GM18858 (cell line): Measurements from ENCODE around the gene TASOR2.

Experiments used
- ATAC-seq: cut with Tn5 transposase; IDR thresholded peaks from one replicate; pipeline ENCODE4 v1.9.1; 2021; ENCODE audit not compliant: unreplicated experiment

The TASOR2 gene

GRCh38 chr10:5679606-5680005 lies 5.0 kb upstream of the TASOR2 start:
- no peak for ATAC-seq

- no peak for ATAC-seq
Measured at GRCh38 chr10:5681930-5682329, 2.7 kb upstream of the TASOR2 start.

- no peak for ATAC-seq
Measured at GRCh38 chr10:5683065-5683464, 1.6 kb upstream of the TASOR2 start.

- ATAC-seq = peak; percentile 27
Measured at GRCh38 chr10:5684971-5685763, 529 bp downstream of the TASOR2 start.

DNA sequence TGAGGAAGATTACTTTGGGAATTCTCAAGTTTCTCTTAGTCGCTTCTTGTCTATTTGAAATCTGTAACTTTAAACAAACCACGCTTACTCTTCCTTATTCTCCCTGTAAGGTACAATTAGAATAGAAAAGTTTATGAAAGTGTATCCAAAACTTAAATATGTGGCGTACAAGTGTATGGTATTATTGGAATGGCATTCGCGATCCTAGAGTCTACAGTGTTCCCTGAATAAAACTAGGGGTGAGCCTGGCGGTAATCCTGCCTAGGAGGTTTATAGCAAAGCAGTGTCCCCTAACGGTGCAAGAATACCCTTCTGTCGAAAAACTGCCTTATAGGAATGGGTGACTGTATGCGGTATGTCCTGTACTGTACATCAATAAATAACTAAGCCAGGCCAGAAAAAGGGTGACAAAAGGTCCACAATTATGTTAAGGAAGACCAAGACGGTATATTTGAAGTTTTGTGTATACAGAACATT lies 1.2 kb downstream of the TASOR2 start:
- no peak for ATAC-seq

GRCh38 chr10:5688587-5688986 lies 3.9 kb downstream of the TASOR2 start:
- ATAC-seq = no peak

DNA sequence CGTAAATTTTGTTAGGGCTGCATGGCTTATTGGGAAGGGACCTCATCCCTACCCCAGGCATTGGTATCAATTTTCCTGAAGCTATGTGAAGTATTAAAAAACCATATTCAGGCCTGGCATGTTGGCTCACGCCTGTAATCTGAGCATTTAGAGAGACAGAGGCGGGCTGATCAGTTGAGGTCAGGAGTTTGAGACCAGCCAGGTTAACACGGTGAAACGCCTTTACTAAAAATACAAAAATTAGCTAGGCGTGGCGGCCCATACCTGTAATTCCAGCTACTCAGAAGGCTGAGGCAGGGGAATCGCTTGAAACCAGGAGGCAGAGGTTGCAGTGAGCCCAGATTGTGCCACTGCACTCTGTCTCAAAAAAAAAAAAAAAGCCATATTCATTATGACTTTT lies 7.1 kb downstream of the TASOR2 start:
- ATAC-seq = no peak

GRCh38 chr10:5692461-5693358 lies 8.1 kb downstream of the TASOR2 start:
- peak; percentile 76 for ATAC-seq

DNA sequence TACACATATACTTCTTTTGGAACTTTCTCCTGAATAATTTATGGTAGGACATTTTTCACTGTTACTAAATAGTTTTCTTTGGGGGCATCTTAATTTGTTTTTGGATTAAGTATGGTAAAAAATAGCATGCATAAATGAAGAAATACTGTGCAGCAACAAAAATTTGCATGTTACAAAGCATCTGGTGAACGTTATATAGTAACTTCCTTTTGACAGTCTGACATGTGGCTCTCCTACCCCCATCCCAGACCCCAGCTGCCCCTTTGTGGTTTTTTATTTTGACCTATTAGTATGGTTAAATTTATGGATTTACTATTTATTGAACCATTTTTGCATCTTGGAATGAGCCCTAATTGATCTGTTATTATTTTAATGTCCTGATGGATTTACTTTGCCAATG lies 9.9 kb downstream of the TASOR2 start:
- ATAC-seq = no peak

GRCh38 chr10:5697342-5697741 lies 12.7 kb downstream of the TASOR2 start:
- no peak for ATAC-seq

GRCh38 chr10:5698062-5698461 lies 13.4 kb downstream of the TASOR2 start:
- ATAC-seq = no peak

GRCh38 chr10:5708356-5708755 lies 23.7 kb downstream of the TASOR2 start:
- ATAC-seq = no peak

- ATAC-seq = no peak
Measured at GRCh38 chr10:5709865-5710264, 25.2 kb downstream of the TASOR2 start.

- no peak for ATAC-seq
Measured at GRCh38 chr10:5710859-5711258, 26.2 kb downstream of the TASOR2 start.

DNA sequence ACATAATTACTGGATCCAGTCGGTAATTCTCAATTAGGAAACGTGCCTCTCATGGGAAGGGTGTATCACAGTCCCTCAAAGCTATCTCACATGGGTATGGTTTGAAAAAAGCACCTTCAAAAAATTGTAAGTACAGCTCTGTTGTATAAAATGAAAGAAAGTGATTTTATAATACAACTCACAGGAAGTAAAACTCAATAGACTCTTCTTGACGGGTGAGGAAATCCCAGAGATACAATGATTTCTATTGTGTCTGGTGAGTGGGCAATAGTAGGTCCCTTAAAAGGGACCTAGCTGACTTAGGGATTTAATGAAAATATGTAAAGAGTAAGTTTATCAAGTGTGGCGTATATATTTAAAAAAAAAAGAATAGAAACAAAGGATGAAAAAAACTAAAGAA lies 27.0 kb downstream of the TASOR2 start:
- ATAC-seq = no peak

DNA sequence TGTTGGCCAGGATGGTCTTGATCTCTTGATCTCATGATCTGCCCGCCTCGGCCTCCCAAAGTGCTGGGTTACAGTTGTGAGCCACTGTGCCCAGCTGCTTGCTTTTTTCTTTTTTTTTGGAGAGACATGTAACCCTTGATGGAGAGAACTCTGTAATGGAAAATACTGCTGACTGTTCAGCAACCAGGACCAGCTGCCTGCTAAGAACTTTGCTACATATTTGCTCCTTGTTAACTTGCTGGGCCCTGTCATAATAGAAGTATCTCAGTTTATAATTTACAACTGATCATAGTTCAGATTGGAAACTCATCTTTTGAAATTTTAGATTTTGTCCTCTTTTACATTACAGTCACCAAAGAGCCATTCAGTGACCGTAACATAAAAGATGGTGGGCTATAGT lies 34.9 kb downstream of the TASOR2 start:
- no peak for ATAC-seq

DNA sequence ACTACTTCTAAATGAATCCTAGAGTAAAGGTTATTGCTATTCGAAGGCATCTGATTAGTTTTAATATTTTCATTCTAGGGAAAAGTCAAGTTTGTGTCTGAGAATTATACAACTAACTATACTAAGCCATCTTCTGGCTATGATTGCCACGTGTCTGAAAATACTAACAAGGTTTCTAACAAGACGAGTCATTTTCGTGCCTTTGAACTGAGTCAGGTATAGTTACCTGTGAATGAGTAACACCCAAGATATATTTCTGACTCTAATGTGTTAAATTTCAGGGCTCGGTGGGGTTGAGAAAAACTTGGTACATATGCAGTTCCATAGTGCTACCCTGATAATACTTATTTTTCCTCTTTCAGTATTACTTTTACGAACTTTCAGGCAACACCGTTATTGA lies 35.5 kb downstream of the TASOR2 start:
- no peak for ATAC-seq

GRCh38 chr10:5723692-5724091 lies 39.1 kb downstream of the TASOR2 start:
- no peak for ATAC-seq

GRCh38 chr10:5730766-5731165 lies 46.1 kb downstream of the TASOR2 start:
- no peak for ATAC-seq

- no peak for ATAC-seq
Measured at GRCh38 chr10:5731559-5731958, 46.9 kb downstream of the TASOR2 start.

GRCh38 chr10:5732141-5732540 lies 47.5 kb downstream of the TASOR2 start:
- no peak for ATAC-seq
